ENCODE data around the gene LRPPRC.

The LRPPRC gene

DNA sequence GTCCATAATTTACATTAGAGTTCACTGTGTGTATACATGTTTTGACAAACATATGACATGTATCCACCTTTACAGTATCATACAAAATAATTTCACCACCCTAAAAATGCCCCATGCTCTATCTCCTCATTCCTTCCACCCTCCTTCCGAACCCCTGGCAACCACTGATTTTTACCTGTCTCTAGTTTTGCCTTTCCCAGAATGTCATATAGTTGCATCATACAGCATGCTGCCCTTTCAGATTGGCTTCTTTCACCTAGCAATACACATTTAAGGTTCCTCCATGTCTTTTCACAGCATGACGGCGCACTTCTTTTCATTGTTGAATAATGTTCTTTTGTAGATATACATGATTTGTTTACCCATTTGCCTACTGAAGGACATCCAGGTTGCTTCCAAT is 10.4 kb downstream of the LRPPRC start:
- Histone ChIP-seq H3K4me1 (ENCODE audit: control insufficient read depth, insufficient read depth, low read depth, low read length) (no peaks in the 10 kb centered on the region), H3K4ac (ENCODE audit: low read depth in 1 of 2, low read length in 2 of 2) (no peak overlapping the region), H3K36me3 (ENCODE audit: control insufficient read depth in 1 of 2, insufficient read depth in 2 of 2, low read depth in 1 of 2, low read length in 2 of 2) (peaks cover 12 to 48% of the 10 kb centered on the region in 2 experiments), H3K23ac (ENCODE audit: low read length in 2 of 2) (no peak overlapping the region), H3K9ac (ENCODE audit: low read length) (no peak overlapping the region), H3K27me3 (ENCODE audit: control insufficient read depth in 1 of 2, insufficient read depth in 1 of 2, low read length in 2 of 2) (no peaks in the 10 kb centered on the region), H4K91ac (ENCODE audit: low read length) (no peak overlapping the region), H3K4me3 (ENCODE audit: insufficient read depth in 1 of 2, low read depth in 1 of 2, low read length in 2 of 2) (no peak overlapping the region), H3K79me1 (replicated peaks; ENCODE audit: low read length, poor library complexity, severe bottlenecking) (peaks cover 12% of the 10 kb centered on the region), H3K14ac (ENCODE audit: low read length in 2 of 2) (no peak overlapping the region), H2BK120ac (ENCODE audit: low read depth, low read length) (no peak overlapping the region), H3K9me3 (ENCODE audit: control insufficient read depth, low read length) (no peaks in the 10 kb centered on the region), H3K18ac (ENCODE audit: low read depth in 1 of 2, low read length in 2 of 2) (no peak overlapping the region), H2BK5ac (ENCODE audit: low read depth, low read length, poor library complexity, severe bottlenecking) (no peak overlapping the region), H4K8ac (ENCODE audit: low read length) (no peak overlapping the region), H2AFZ (ENCODE audit: low read depth, low read length) (no peak overlapping the region), H2AK5ac (ENCODE audit: low read length, severe bottlenecking) (no peak overlapping the region), H3K27ac (ENCODE audit: low read length, poor library complexity, severe bottlenecking) (no peak overlapping the region), H2BK15ac (ENCODE audit: low read depth, poor library complexity, severe bottlenecking) (no peak overlapping the region), H3K4me2 (ENCODE audit: low read length, poor library complexity, severe bottlenecking) (no peak overlapping the region), H2BK12ac (ENCODE audit: low read length in 2 of 2) (no peak overlapping the region)
- no peak for DNase-seq
- WGBS, result 97% methylated on average over 1 of the region's 3 CpGs

DNA sequence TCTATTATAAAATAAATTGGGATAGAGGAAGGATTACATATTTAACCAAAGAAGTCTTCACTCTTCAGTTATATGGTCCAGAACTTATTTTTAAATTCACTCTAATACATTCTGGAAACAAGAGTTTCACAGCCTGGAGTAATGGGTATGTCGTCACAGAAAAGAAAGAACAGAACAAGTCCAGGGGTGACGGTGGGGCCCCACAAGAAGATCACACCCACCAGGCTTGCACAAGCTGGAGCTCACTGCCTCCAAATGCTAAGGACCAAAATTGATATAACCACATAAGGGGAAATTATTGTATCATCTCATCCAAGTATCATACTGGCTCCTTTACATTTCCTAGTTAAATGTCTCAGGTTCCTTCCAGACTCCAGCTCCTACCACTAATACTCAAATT is 11.3 kb downstream of the LRPPRC start:
- Histone ChIP-seq H4K91ac (ENCODE audit: low read length) (no peak overlapping the region), H2AFZ (ENCODE audit: low read depth, low read length) (no peak overlapping the region), H2BK12ac (ENCODE audit: low read length in 2 of 2) (no peak overlapping the region), H3K36me3 (ENCODE audit: control insufficient read depth in 1 of 2, insufficient read depth in 2 of 2, low read depth in 1 of 2, low read length in 2 of 2) (peaks cover 12 to 54% of the 10 kb centered on the region in 2 experiments), H2AK5ac (ENCODE audit: low read length, severe bottlenecking) (no peak overlapping the region), H3K9ac (ENCODE audit: low read length) (no peak overlapping the region), H2BK5ac (ENCODE audit: low read depth, low read length, poor library complexity, severe bottlenecking) (no peak overlapping the region), H3K4me1 (ENCODE audit: control insufficient read depth, insufficient read depth, low read depth, low read length) (no peaks in the 10 kb centered on the region), H3K23ac (ENCODE audit: low read length in 2 of 2) (no peak overlapping the region), H4K8ac (ENCODE audit: low read length) (no peak overlapping the region), H3K4me2 (ENCODE audit: low read length, poor library complexity, severe bottlenecking) (no peak overlapping the region), H3K27ac (ENCODE audit: low read length, poor library complexity, severe bottlenecking) (no peak overlapping the region), H3K4me3 (ENCODE audit: insufficient read depth in 1 of 2, low read depth in 1 of 2, low read length in 2 of 2) (no peak overlapping the region), H3K79me1 (replicated peaks; ENCODE audit: low read length, poor library complexity, severe bottlenecking) (peaks cover 12% of the 10 kb centered on the region), H2BK15ac (ENCODE audit: low read depth, poor library complexity, severe bottlenecking) (no peak overlapping the region), H3K18ac (ENCODE audit: low read depth in 1 of 2, low read length in 2 of 2) (no peak overlapping the region), H3K4ac (ENCODE audit: low read depth in 1 of 2, low read length in 2 of 2) (no peak overlapping the region), H3K9me3 (ENCODE audit: control insufficient read depth, low read length) (no peaks in the 10 kb centered on the region), H3K27me3 (ENCODE audit: control insufficient read depth in 1 of 2, insufficient read depth in 1 of 2, low read length in 2 of 2) (no peaks in the 10 kb centered on the region), H2BK120ac (ENCODE audit: low read depth, low read length) (no peak overlapping the region), H3K14ac (ENCODE audit: low read length in 2 of 2) (no peak overlapping the region)
- 98% methylated on average over 2 of the region's 2 CpGs for WGBS
- DNase-seq, result no peak

DNA sequence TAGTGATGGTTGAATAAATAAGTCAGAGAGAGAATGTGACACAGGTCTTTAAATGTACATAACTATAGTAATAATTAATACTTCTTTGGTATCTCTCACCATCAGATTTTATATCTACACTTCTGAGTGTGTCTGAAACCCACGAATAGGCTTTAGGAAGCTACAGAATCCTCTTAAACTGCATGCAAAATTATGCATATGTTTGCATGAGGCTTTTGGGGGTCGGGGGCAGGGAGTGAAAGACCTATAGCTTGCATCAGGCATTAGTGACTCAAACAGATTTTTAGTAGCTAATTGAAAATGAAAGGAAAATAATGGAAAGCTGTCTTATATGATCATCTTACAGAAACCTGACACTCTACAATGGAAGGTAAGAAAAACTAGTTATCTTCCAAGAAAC is 14.9 kb downstream of the LRPPRC start:
- H2AK5ac ChIP-seq (ENCODE audit: low read length, severe bottlenecking), result no peak overlapping the region
- no peak for DNase-seq
- no peak overlapping the region for H3K4ac ChIP-seq (ENCODE audit: low read depth in 1 of 2, low read length in 2 of 2)
- H3K23ac ChIP-seq (ENCODE audit: low read length in 2 of 2), result no peak overlapping the region
- no peaks in the 10 kb centered on the region for H3K9me3 ChIP-seq (ENCODE audit: control insufficient read depth, low read length)
- H3K4me3 ChIP-seq (ENCODE audit: insufficient read depth in 1 of 2, low read depth in 1 of 2, low read length in 2 of 2), result no peak overlapping the region
- H2BK12ac ChIP-seq (ENCODE audit: low read length in 2 of 2), result no peak overlapping the region
- no peak overlapping the region for H3K18ac ChIP-seq (ENCODE audit: low read depth in 1 of 2, low read length in 2 of 2)
- H3K4me2 ChIP-seq (ENCODE audit: low read length, poor library complexity, severe bottlenecking), result no peak overlapping the region
- no peak overlapping the region for H4K91ac ChIP-seq (ENCODE audit: low read length)
- no peaks in the 10 kb centered on the region for H3K27me3 ChIP-seq (ENCODE audit: control insufficient read depth in 1 of 2, insufficient read depth in 1 of 2, low read length in 2 of 2)
- no peaks in the 10 kb centered on the region for H3K4me1 ChIP-seq (ENCODE audit: control insufficient read depth, insufficient read depth, low read depth, low read length)
- 100% methylated on average over 2 of the region's 2 CpGs for WGBS
- H3K79me1 ChIP-seq (replicated peaks; ENCODE audit: low read length, poor library complexity, severe bottlenecking), result peaks cover 4% of the 10 kb centered on the region
- H3K27ac ChIP-seq (ENCODE audit: low read length, poor library complexity, severe bottlenecking), result no peak overlapping the region
- no peak overlapping the region for H2BK15ac ChIP-seq (ENCODE audit: low read depth, poor library complexity, severe bottlenecking)
- no peak overlapping the region for H4K8ac ChIP-seq (ENCODE audit: low read length)
- no peak overlapping the region for H3K14ac ChIP-seq (ENCODE audit: low read length in 2 of 2)
- no peak overlapping the region for H2BK5ac ChIP-seq (ENCODE audit: low read depth, low read length, poor library complexity, severe bottlenecking)
- no peak overlapping the region for H2BK120ac ChIP-seq (ENCODE audit: low read depth, low read length)
- H3K36me3 ChIP-seq (ENCODE audit: control insufficient read depth in 1 of 2, insufficient read depth in 2 of 2, low read depth in 1 of 2, low read length in 2 of 2), result peaks cover 7 to 70% of the 10 kb centered on the region in 2 experiments
- H2AFZ ChIP-seq (ENCODE audit: low read depth, low read length), result no peak overlapping the region
- no peak overlapping the region for H3K9ac ChIP-seq (ENCODE audit: low read length)

DNA sequence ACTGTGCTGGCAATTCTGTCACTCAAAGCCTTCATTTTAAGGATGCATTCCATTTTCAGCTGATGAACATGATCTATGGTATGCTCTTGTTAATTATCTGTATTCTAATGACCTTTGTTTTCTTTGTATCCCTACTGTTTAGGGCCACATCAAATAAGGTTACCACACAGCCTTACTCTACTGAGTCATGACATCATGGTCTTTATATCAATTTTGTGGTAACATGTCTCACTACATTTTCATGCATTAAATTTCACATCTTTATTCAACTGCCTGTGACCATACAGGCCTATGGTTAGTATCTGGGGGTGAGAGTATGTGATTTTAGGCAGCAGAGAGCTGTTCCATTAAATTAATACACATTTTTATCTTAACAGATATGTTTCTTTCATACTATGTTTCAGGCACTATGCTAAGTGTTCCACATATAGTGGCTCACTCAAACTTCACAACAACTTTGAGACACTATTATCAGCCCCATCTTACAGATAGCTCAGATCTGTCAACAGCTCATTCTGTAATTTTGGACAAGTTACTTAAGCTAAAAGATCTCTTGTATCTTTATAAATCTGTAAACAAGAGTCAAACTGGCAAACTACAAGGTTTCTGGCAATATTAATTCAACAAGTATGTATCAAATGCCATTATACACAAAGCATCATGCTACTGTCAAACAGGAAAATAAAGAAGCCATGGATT is 18.0 kb downstream of the LRPPRC start:
- no peak for DNase-seq
- Histone ChIP-seq H3K79me1 (replicated peaks; ENCODE audit: low read length, poor library complexity, severe bottlenecking) (peaks cover 4% of the 10 kb centered on the region), H3K4ac (ENCODE audit: low read depth in 1 of 2, low read length in 2 of 2) (no peak overlapping the region), H3K27me3 (ENCODE audit: control insufficient read depth in 1 of 2, insufficient read depth in 1 of 2, low read length in 2 of 2) (no peaks in the 10 kb centered on the region), H3K9me3 (ENCODE audit: control insufficient read depth, low read length) (no peaks in the 10 kb centered on the region), H4K91ac (ENCODE audit: low read length) (no peak overlapping the region), H2BK15ac (ENCODE audit: low read depth, poor library complexity, severe bottlenecking) (no peak overlapping the region), H2BK5ac (ENCODE audit: low read depth, low read length, poor library complexity, severe bottlenecking) (no peak overlapping the region), H3K4me2 (ENCODE audit: low read length, poor library complexity, severe bottlenecking) (no peak overlapping the region), H2AK5ac (ENCODE audit: low read length, severe bottlenecking) (no peak overlapping the region), H3K14ac (ENCODE audit: low read length in 2 of 2) (no peak overlapping the region), H3K23ac (ENCODE audit: low read length in 2 of 2) (no peak overlapping the region), H4K8ac (ENCODE audit: low read length) (no peak overlapping the region), H2AFZ (ENCODE audit: low read depth, low read length) (no peak overlapping the region), H3K4me3 (ENCODE audit: insufficient read depth in 1 of 2, low read depth in 1 of 2, low read length in 2 of 2) (no peak overlapping the region), H3K27ac (ENCODE audit: low read length, poor library complexity, severe bottlenecking) (no peak overlapping the region), H3K18ac (ENCODE audit: low read depth in 1 of 2, low read length in 2 of 2) (no peak overlapping the region), H2BK12ac (ENCODE audit: low read length in 2 of 2) (no peak overlapping the region), H3K9ac (ENCODE audit: low read length) (no peak overlapping the region), H3K36me3 (ENCODE audit: control insufficient read depth in 1 of 2, insufficient read depth in 2 of 2, low read depth in 1 of 2, low read length in 2 of 2) (peaks cover 9 to 91% of the 10 kb centered on the region in 2 experiments), H2BK120ac (ENCODE audit: low read depth, low read length) (no peak overlapping the region), H3K4me1 (ENCODE audit: control insufficient read depth, insufficient read depth, low read depth, low read length) (no peaks in the 10 kb centered on the region)
